H9 (cell line): ENCODE results near the gene ATCAY. TPM values are rescaled to one million over a fixed set of nuclear protein-coding genes. Genes with fewer than 3 reads are reported as not detected.

Experiments
- DNase-seq: peaks from one replicate; pipeline ENCODE4 v3.0.0-alpha.2; 2017
- H2AFZ ChIP-seq: one replicate; pipeline ENCODE4 v1.6.1; 2013; ENCODE audit warnings: mild to moderate bottlenecking, low read length, control low read depth, moderate library complexity
- H2AK5ac ChIP-seq: 2 replicates; pipeline ENCODE4 v1.6.1; 2013; ENCODE audit warnings: low read length, control low read depth, mixed read lengths; ENCODE audit not compliant: insufficient read length
- H2BK120ac ChIP-seq: one replicate; pipeline ENCODE4 v1.6.1; 2013; ENCODE audit warnings: low read depth, mild to moderate bottlenecking, low read length, control low read depth, inconsistent platforms; ENCODE audit not compliant: poor library complexity, severe bottlenecking
- H2BK12ac ChIP-seq: 2 replicates; pipeline ENCODE4 v1.6.1; 2013; ENCODE audit warnings: low read length, control low read depth, mixed read lengths, low read depth; ENCODE audit not compliant: insufficient read length
- H2BK15ac ChIP-seq: 2 replicates; pipeline ENCODE4 v1.6.1; 2013; ENCODE audit warnings: low read depth, low read length, control low read depth
- H2BK20ac ChIP-seq: one replicate; pipeline ENCODE4 v1.6.1; 2013; ENCODE audit warnings: low read depth, mild to moderate bottlenecking, low read length, control low read depth, inconsistent platforms; ENCODE audit not compliant: poor library complexity, severe bottlenecking
- H2BK5ac ChIP-seq: 2 replicates; pipeline ENCODE4 v1.6.1; 2013; ENCODE audit warnings: low read length, control low read depth, mixed read lengths; ENCODE audit not compliant: insufficient read length
- H3K14ac ChIP-seq: 2 replicates; pipeline ENCODE4 v1.6.1; 2013; ENCODE audit warnings: low read length, control low read depth; ENCODE audit not compliant: insufficient read depth
- H3K18ac ChIP-seq: 2 replicates; pipeline ENCODE4 v1.6.1; 2013; ENCODE audit warnings: low read depth, mild to moderate bottlenecking, mixed read lengths, low read length, control low read depth; ENCODE audit not compliant: insufficient read length
- H3K23ac ChIP-seq: 2 replicates; pipeline ENCODE4 v1.6.1; 2013; ENCODE audit warnings: low read length, control low read depth, mixed read lengths, low read depth; ENCODE audit not compliant: insufficient read length
- H3K23me2 ChIP-seq: 2 replicates; pipeline ENCODE4 v1.6.1; 2013; ENCODE audit warnings: low read depth, mild to moderate bottlenecking, mixed read lengths, low read length, control low read depth; ENCODE audit not compliant: insufficient read length, poor library complexity, severe bottlenecking
- H3K27ac ChIP-seq: 2 replicates; pipeline ENCODE4 v1.5.1; 2013; ENCODE audit warnings: low read length, control low read depth, mixed read lengths, low read depth; ENCODE audit not compliant: insufficient read length
- H3K27me3 ChIP-seq: 2 replicates; pipeline ENCODE4 v1.6.1; 2013; ENCODE audit warnings: low read length, control low read depth, inconsistent platforms; ENCODE audit not compliant: insufficient read depth
- H3K4ac ChIP-seq: 2 replicates; pipeline ENCODE4 v1.6.1; 2013; ENCODE audit warnings: low read depth, mild to moderate bottlenecking, control low read depth, inconsistent platforms, low read length, moderate library complexity
- H3K4me1 ChIP-seq: 2 replicates; pipeline ENCODE4 v1.6.1; 2013; ENCODE audit warnings: low read length, control low read depth, inconsistent platforms; ENCODE audit not compliant: insufficient read depth
- H3K4me2 ChIP-seq: 2 replicates; pipeline ENCODE4 v1.6.1; 2013; ENCODE audit warnings: low read length, control low read depth, mixed read lengths; ENCODE audit not compliant: insufficient read length, insufficient read depth
- H3K56ac ChIP-seq: 2 replicates; pipeline ENCODE4 v1.6.1; 2013; ENCODE audit warnings: low read depth, mild to moderate bottlenecking, mixed read lengths, low read length, control low read depth; ENCODE audit not compliant: insufficient read length
- H3K79me1 ChIP-seq: 2 replicates; pipeline ENCODE4 v1.6.1; 2013; ENCODE audit warnings: low read depth, mild to moderate bottlenecking, moderate library complexity, low read length, control low read depth, inconsistent platforms; ENCODE audit not compliant: insufficient read depth, poor library complexity, severe bottlenecking
- H3K79me2 ChIP-seq: 2 replicates; pipeline ENCODE4 v1.6.1; 2013; ENCODE audit warnings: low read length, control low read depth, inconsistent platforms; ENCODE audit not compliant: insufficient read depth
- H3K9ac ChIP-seq: 2 replicates; pipeline ENCODE4 v1.6.1; 2013; ENCODE audit warnings: low read length, control low read depth, mixed read lengths; ENCODE audit not compliant: insufficient read length; ENCODE audit errors: extremely low read depth
- H3K9me3 ChIP-seq: one replicate; pipeline ENCODE4 v1.6.1; 2013; ENCODE audit warnings: low read depth, low read length, inconsistent platforms; ENCODE audit not compliant: control insufficient read depth
- H3T11ph ChIP-seq: one replicate; pipeline ENCODE4 v1.6.1; 2013; ENCODE audit warnings: mild to moderate bottlenecking, low read length, control low read depth, inconsistent platforms
- H4K20me1 ChIP-seq: one replicate; pipeline ENCODE4 v1.6.1; 2013; ENCODE audit not compliant: control insufficient read depth, insufficient read length, insufficient read depth
- H4K5ac ChIP-seq: 2 replicates; pipeline ENCODE4 v1.6.1; 2013; ENCODE audit warnings: low read depth, mild to moderate bottlenecking, mixed read lengths, low read length, control low read depth; ENCODE audit not compliant: insufficient read length
- H4K8ac ChIP-seq: replicated peaks from 2 replicates; pipeline ENCODE4 v1.6.1; 2013; ENCODE audit warnings: low read length, control low read depth, mixed read lengths, low read depth; ENCODE audit not compliant: insufficient read length
- H4K91ac ChIP-seq: 2 replicates; pipeline ENCODE4 v1.6.1; 2013; ENCODE audit warnings: low read depth, mild to moderate bottlenecking, moderate library complexity, mixed read lengths, low read length, control low read depth; ENCODE audit not compliant: insufficient read length
- H3K27ac Mint-ChIP-seq, 3 experiments: 2 replicates in 2 of 3; 3 replicates in 1 of 3; pipeline ENCODE4 v1.8.0; 2020 to 2021; ENCODE audit warnings: mixed read lengths in 3 of 3, mild to moderate bottlenecking in 1 of 3, moderate library complexity in 1 of 3
- H3K27me3 Mint-ChIP-seq: 2 replicates; pipeline ENCODE4 v1.8.0; 2021; ENCODE audit warnings: low read depth, mild to moderate bottlenecking, moderate library complexity, mixed read lengths
- H3K36me3 Mint-ChIP-seq, 3 experiments: 2 replicates in 2 of 3; 3 replicates in 1 of 3; pipeline ENCODE4 v1.8.0; 2020 to 2021; ENCODE audit warnings: low read depth in 3 of 3, mixed read lengths in 3 of 3; ENCODE audit not compliant: insufficient read depth in 1 of 3
- H3K4me1 Mint-ChIP-seq, 2 experiments: 2 replicates each; pipeline ENCODE4 v1.8.0; 2020; ENCODE audit warnings: mixed read lengths in 2 of 2
- H3K4me3 Mint-ChIP-seq, 2 experiments: 2 replicates in 1 of 2; 3 replicates in 1 of 2; pipeline ENCODE4 v1.8.0; 2020 to 2021; ENCODE audit warnings: mild to moderate bottlenecking in 2 of 2, mixed read lengths in 2 of 2, moderate library complexity in 1 of 2
- H3K9me3 Mint-ChIP-seq, 2 experiments: 2 replicates in 1 of 2; 3 replicates in 1 of 2; pipeline ENCODE4 v1.8.0; 2020; ENCODE audit warnings: mild to moderate bottlenecking in 2 of 2, mixed read lengths in 2 of 2, moderate library complexity in 1 of 2
- WGBS: extraction: QIAGEN DNeasy Blood & Tissue Kit; methylation state at CpG from one replicate; pipeline ENCODE4 v1.1.7; 2013; ENCODE audit warnings: missing lambda C conversion rate, low lambda C conversion rate, mixed read lengths; ENCODE audit not compliant: insufficient read length; ENCODE audit errors: extremely low coverage; 5-methylcytosine and 5-hydroxymethylcytosine counted together
- total RNA-seq: library from RNA; stranded (reverse); gene quantifications from 2 replicates; pipeline ENCODE4 v1.2.1, GENCODE V29; 2021
- TF ChIP-seq, protein P1 (sequence below): fragments of 200-600 bp; sonication (generic); conservative IDR thresholded peaks from 3 replicates; pipeline ENCODE4 v1.8.0; 2021; ENCODE audit warnings: antibody characterized with exemption, mild to moderate bottlenecking

ATCAY gene
- total RNA-seq, 1 experiment from 2014 or later, result 12.2 TPM

DNA sequence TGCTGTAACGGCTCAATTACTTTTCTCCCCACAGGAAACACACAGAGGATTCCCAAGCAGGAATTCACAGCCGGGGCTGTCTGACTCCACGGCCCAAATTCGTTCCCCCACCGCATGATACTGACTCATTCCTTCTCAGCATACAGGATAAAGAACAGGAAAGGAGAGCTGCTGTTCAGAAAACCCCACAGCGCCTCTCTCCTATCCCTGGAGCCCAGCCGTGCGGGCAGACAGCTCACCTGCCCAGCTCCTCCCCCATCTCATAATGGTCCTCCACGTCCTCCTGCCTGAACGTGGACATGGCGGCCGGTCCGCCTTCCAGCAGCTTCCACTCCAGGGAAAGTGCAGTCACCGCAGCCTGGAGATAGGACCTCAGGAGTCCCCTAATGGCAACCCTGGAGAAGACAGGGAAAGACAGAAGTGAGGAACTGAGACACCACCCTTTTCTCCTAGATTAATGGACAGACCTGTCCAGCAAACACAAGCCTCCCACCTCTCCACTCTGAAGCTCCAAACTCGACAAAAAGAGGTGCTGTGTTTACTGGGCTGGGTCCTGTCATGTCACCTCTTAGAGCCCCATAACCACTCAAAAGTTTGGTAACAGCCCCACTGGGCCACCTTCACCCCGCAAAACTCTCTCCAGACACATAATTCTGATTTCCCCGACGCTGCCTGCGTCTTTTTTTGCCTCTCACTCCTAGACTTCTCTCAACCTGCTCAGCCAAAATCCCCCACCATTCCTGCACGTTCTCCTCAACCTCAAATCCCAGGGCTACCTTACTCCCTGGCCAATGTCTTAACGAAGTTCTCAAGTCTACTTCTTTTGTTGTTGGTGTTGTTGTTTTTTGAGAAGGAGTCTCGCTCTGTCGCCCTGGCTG lies 89.2 kb downstream of the ATCAY start:
- no peak overlapping the region for H2BK15ac ChIP-seq
- peak overlapping the region; percentile 38 for H3K27ac ChIP-seq
- H3K4ac ChIP-seq, result peak overlapping the region; percentile 46; the same call in 1 of the 2 replicates
- peaks cover 22 to 34% of the 10 kb centered on the region in 2 experiments for H3K4me1 Mint-ChIP-seq
- H3K27ac Mint-ChIP-seq, result peak overlapping the region; percentile 98 to 99 (median 99)
- no peak overlapping the region for H3K23ac ChIP-seq
- peak overlapping the region; percentile 96 for H3K4me2 ChIP-seq
- H3K79me2 ChIP-seq, result peaks cover 13% of the 10 kb centered on the region; the same call in 1 of the 2 replicates
- peak overlapping the region; percentile 94 to 95 for H3K4me3 Mint-ChIP-seq
- H3K14ac ChIP-seq, result peak overlapping the region; percentile 88; the same call in 1 of the 2 replicates
- H3K36me3 Mint-ChIP-seq, result peaks cover 21 to 46% (median 41%) of the 10 kb centered on the region in 3 experiments; a peak in 6 of 7 replicates
- peak overlapping the region; percentile 78 for H3K9ac ChIP-seq
- no peak overlapping the region for H4K8ac ChIP-seq
- DNase-seq, result peak; percentile 81
- WGBS, result no CpG with 5 or more reads among the region's 23 CpGs
- H3K79me1 ChIP-seq, result peaks cover 7% of the 10 kb centered on the region
- H3K4me1 ChIP-seq, result peaks cover 2% of the 10 kb centered on the region; the same call in 1 of the 2 replicates
- no peak overlapping the region for H2AK5ac ChIP-seq
- H3K56ac ChIP-seq, result no peak overlapping the region
- no peaks in the 10 kb centered on the region for H3K9me3 ChIP-seq
- no peak overlapping the region for H4K91ac ChIP-seq
- no peaks in the 10 kb centered on the region for H3K9me3 Mint-ChIP-seq
- H3K27me3 ChIP-seq, result no peaks in the 10 kb centered on the region
- H2AFZ ChIP-seq, result no peak overlapping the region
- H3T11ph ChIP-seq, result no peak overlapping the region
- no peak overlapping the region for H4K5ac ChIP-seq
- no peak overlapping the region for H2BK20ac ChIP-seq
- H3K23me2 ChIP-seq, result peaks cover 13% of the 10 kb centered on the region
- H3K27me3 Mint-ChIP-seq, result peaks cover 2% of the 10 kb centered on the region
- H2BK12ac ChIP-seq, result no peak overlapping the region
- H3K18ac ChIP-seq, result peak overlapping the region; percentile 75
- H2BK5ac ChIP-seq, result no peak overlapping the region
- H2BK120ac ChIP-seq, result peak overlapping the region; percentile 24
- TF ChIP-seq, protein P1, sequence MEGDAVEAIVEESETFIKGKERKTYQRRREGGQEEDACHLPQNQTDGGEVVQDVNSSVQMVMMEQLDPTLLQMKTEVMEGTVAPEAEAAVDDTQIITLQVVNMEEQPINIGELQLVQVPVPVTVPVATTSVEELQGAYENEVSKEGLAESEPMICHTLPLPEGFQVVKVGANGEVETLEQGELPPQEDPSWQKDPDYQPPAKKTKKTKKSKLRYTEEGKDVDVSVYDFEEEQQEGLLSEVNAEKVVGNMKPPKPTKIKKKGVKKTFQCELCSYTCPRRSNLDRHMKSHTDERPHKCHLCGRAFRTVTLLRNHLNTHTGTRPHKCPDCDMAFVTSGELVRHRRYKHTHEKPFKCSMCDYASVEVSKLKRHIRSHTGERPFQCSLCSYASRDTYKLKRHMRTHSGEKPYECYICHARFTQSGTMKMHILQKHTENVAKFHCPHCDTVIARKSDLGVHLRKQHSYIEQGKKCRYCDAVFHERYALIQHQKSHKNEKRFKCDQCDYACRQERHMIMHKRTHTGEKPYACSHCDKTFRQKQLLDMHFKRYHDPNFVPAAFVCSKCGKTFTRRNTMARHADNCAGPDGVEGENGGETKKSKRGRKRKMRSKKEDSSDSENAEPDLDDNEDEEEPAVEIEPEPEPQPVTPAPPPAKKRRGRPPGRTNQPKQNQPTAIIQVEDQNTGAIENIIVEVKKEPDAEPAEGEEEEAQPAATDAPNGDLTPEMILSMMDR, result no peak
- H4K20me1 ChIP-seq, result no peaks in the 10 kb centered on the region
